NCI-H1092 treated with DMSO at 0.1 percent for 48 hours (cell line): ENCODE data around the gene TUBB1.

ENCODE experiments used
- DNase-seq: peaks from one replicate; lab custom pipeline; 2025; lab: John Stamatoyannopoulos, UW

Gene TUBB1

DNA sequence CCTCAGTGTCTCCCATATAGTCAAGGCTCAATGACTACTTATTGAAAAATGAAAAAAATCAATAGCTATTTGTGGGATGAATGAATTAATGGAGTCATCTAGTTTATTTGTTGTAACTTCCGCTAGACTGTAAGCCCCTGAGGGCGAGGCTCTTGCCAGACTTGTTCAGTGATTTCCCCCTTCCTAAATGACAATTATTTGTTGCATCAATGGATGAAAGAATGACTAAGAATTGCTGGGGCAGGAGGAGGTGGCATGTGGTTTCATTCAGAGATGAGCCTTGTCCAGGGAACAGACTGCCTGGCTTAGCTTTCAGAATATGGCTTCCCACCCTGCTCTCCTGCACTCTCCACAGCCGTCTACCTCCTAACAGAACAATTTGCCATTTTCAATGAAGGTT lies 24.5 kb downstream of the TUBB1 start:
- DNase-seq, result no peak

DNA sequence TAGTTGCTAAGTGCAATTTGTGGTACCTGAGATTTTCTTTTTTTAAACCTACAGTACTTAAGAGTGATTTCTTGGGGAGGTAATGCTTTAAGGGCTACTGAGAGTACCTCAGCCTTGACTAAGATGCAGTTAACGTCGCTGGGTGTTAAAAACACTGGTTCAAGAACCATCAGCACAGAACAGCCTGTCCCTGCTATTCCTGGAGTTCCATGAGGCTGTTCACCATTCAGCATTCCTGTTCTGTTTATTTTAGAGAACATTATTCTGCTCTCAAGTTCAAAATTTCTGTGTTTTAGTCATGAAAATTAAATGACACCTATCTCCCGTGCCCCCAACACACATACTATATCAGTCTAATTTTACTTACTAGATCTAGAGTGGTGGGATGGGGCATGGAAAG lies 25.1 kb downstream of the TUBB1 start:
- no peak for DNase-seq

DNA sequence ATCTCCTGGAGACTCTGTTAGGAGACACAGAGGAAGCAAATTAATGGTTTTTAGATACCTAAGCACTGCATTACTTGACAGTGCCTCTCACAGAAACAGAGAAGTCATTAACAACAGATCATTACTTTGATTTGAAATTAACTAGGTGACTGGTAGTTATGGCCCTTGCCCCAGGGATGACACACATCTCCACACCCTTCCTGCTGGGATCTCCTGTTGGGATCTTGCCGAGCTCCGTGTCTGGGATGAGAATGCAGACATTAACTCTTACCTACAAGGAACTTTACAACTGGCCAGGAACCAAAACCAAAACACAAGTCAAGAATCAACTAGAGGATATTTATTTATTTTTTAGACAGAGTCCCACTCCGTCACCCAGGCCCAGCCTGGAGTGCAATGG lies 25.6 kb downstream of the TUBB1 start:
- DNase-seq, result no peak

DNA sequence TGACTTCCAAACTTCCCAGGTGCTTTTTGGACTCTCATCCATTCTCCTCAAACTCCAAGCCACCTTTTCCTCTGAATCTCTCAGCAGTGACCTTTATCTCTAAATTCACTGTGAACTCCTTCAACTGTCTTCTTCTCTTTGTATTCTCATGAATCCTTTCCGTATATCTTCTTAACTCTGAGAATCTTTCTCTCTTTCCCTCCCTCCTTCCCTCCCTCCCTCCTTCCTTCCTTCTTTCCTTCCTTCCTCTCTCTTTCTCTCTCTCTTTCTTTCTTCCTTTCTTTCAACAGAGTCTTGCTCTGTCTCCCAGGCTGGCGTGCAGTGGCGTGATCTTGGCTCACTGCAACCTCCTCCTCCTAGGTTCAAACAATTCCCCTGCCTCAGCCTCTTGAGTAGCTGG lies 27.6 kb downstream of the TUBB1 start:
- no peak for DNase-seq

DNA sequence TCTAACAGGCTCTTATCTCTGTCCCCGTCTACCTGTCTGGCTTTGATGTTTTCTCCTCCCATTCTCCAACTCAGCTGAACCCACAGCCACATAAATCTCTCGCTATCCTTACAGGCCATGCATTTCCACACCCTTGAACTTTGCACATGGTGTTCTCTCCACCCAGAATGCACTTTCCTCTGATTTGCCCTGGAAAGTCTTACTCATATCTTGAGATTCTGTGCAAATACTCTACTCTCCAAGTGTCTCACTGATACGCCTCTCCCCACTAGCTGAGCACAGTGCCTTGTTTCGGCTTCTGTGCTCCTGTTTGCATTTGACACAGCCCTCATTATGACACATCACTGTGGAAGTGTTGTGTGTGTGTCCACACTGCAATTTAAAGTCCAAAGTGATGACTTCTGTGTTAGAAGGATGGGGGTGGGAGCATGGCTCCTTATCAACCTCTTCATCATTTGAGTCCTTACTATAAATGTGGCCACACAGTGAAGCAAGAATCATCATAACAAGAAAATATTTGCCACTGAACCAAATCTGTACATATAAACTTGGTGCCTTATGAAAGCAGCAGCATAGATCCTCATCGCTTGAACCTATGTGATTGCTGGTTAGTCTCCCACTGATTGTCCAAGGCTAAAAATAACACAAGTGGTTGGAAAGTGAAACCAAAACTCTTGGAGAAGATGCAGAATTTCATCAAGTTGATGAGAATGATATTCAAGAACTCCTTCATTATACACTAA lies 28.9 kb downstream of the TUBB1 start:
- DNase-seq, result no peak

DNA sequence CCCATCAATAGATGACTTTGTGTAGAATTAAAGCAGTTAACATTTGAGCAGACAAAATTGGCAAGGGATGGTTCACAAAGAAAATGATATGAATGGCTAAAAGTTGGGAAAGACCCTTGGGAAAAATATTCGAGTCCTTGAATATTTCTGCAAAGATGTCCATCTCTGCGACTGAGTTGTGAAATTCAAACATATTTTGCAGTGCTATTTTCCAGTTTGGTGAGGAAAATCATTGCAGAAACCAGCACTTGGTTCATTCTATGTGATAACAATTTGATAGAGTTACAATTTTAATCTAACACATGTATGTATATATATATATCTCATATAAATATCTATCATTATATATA lies 29.4 kb downstream of the TUBB1 start:
- no peak for DNase-seq

DNA sequence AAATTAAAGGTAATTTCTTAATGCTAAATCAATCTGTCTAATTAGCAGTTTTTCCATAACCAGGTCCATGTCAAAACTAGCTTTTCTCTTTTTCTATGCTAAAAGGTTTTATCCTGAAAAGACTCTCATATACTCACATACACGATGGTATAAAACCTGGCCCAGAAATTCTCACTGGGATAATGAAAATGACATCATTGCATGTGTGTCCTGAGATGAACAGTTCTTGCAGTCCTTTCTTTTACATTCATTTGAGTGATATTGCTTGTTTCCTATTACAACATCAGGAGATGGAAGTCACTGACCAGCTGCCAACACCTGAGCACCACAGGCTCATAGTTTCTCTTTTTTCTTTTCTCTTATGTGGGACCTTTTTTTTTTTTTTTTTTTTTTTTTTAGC lies 31.2 kb downstream of the TUBB1 start:
- no peak for DNase-seq

DNA sequence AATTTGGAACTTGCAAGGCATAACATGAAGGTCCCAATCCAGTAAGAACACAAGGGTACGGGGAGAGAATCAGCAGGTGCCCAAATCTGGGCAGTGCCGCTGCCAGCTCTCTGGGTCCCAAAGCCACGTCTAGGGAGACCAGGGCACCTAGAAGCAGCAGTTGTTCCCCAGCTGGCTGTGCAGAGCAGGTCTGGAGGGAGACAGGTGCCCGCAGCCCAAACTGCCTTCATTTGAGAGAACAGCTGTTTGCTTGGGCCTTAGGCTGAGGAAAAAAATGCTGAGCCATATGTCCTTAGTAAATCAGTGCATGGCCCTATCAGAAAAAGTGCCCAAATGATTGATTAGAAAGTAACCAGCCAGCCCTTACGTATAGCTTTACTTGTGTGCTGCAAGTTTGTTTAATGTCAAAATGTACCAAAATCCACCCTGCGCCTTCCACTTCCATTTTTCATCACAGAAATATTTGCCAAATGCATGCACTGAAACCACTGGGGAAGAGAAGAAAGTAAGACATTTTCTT lies 32.5 kb downstream of the TUBB1 start:
- DNase-seq, result no peak

DNA sequence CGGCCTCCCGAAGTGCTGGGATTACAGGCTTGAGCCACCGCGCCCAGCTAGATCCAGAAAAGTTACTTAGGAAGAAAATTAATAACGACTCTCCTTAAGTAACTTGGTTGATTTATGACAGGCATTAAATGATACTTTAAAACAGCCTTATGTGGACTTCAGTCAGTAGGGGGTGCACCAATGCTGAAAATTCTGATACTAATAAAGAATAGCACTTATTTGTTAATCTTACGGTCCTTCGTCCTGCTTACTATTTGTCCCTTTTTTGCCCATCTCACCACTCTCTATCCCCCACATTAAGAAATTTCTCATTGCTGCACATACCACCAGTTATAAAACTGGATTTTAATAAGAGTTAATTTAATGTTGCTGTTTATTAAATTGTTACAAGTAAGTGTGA lies 36.1 kb downstream of the TUBB1 start:
- DNase-seq, result no peak

DNA sequence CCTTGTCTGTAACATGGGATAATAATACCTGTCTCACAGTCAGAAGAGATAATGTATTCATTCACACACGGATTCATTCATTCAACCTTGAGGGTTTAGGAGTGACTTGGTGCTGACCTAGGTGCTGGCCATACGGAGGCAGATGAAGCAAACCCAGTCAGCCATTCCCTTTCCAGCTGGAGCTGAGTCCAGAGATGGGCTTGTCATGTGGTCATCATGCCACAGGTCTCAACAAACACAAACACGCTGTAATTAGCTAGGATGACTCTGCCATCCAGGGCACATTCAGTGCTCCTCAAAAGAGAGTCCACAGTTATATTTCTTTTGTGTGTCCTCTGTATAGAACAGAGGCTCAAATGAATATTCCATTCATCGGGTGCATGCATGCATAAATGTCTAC lies 42.9 kb downstream of the TUBB1 start:
- no peak for DNase-seq

DNA sequence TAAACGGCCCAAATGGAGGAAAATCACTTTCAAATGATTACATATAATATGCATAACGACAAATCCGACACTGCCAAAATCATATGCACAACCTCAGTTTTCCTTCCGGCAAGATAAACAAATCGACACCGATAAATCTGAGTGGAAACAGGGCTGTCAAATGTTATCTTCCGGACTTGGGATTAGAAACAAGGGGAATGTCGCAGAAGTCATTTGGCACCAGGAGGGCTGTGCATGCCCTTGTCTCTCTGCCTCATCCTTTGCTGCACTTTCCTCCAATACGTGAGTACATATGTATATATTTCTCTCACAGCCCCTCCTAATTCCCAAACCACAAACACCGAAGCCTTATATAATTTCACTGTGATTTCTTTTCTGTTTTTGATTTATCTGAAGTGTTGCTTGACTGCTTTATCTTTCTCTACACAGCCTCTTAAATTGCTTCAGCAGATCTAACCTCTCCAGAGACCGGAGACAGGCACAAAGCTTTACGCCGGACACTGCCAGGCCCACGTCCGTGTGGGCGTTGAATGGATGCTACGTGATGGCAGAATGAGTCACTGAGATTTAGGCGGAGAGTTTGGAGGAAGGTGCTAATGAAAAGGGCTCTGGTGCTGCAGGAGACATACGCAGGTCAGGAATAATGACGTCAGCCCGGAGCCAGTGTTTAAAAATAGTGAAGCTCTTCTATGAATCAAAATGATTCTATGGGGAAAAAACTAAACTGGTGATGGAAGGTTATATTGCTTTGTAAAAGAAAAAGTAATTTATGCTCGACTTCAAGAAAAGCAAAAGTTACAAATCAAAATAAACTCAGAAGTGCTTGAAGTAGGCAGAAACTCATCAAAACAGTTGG lies 44.4 kb downstream of the TUBB1 start:
- no peak for DNase-seq

DNA sequence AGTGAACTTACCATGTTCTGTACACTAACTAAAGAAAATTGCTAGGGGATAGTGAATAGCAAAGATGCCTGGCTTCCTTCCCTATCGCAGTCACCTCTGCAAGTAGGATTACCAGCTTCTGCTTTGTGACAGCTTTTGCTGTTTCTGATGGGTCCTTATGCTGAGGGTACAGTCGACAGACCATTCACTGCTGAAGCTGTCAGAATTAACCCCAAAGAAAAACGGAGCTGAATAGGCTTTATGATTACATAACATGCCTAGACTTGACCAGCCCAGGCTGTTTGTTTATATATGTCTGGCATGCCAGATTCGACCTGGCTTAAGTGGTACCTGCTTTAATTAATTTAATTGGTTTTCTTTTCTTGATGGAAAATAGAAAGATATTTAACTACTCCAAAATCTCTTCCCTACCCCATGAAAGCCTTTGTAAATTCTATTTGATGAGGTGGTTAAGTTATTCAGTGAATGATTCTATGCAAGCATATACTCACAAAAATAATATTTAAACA lies 45.0 kb downstream of the TUBB1 start:
- DNase-seq, result no peak

DNA sequence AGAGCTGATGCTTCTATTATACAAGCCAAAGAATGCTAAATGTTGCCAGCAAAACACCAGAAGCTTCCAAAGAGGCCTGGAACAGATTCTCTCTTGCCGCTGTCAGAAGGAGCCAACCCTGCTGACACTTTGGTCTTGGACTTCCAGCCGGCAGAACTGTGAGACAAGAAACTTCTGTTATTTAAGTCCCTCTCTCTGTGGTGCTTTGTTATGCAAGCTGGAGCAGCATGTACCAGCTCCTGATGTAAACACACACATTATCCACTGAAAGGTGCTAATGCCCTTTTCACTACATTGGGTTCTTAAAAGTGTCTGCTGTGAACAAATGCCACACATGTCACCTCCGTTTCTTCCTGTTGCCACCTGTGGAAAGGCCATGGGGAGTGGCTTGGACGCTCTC lies 49.3 kb downstream of the TUBB1 start:
- no peak for DNase-seq

DNA sequence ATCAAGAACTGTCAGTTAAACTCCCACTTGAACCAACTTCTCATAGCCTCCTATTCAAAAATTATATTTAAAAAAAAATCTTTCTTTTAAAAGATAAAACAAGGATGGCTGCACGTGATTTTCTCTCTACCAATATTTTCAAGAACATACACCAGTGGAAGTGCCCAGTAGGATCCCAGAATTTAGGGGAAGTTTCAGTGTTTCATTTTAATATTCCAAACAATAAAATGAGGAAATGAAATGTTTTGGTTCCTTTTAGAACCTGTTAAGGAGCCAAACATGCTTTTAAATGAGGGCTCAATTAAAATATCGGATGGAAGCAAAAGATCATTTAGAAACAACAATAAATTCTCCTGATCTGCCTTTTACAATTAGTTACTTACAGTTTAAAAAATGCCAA lies 49.8 kb downstream of the TUBB1 start:
- no peak for DNase-seq

DNA sequence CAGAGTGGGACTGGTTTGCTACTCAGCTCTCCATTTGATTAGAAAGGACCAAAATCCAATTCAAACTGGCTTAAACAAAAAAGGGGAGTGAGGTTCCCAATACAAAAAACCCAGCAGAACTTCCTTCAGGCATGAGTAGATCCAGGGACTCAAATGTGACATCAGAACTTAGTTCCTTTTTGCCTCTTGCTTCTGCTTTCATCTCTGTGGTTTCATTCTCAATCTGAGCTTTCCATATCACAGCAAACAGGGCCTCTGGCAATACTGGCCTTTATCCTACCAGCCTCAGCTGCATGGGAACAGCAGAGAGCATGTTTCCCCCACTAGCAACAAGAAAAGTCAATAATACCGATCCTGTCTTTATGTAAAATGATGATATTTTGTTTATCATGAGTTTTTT lies 52.0 kb downstream of the TUBB1 start:
- no peak for DNase-seq

DNA sequence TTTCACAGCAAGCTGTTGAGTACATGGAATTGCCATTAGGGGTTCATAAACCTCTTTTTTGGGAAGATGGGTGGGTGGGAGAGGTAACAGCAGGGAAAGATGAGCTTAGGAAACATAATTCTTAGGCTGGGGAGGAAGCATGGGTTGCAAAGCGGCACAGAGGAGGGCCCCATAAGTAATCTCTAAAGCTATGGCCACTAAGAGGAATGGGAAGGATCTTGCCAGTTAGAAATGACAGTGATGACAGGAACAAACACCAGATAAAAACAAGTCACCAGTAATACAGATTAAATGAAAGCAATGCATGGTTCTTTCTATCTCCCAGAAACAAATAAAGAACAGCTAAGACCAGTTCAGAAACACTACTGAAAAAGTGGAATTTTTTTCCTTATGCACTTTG lies 54.4 kb downstream of the TUBB1 start:
- DNase-seq, result no peak

DNA sequence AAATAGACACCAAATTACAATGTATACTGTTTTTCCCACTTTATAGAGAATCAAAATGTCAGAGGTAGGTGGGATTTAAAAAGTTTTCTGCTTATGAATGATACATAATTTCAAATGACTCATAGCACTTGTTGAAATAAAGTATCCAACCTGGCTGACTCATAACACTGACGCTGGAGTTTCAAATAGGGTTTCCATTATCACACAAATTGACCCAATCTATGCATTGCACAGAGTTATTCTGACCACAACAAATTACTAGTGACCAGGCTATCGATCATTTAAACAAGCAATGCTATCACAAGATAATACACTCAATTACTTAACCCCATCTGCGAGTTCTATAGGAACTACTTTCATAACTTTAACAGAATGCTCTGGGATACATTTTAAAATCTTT lies 55.2 kb downstream of the TUBB1 start:
- no peak for DNase-seq

DNA sequence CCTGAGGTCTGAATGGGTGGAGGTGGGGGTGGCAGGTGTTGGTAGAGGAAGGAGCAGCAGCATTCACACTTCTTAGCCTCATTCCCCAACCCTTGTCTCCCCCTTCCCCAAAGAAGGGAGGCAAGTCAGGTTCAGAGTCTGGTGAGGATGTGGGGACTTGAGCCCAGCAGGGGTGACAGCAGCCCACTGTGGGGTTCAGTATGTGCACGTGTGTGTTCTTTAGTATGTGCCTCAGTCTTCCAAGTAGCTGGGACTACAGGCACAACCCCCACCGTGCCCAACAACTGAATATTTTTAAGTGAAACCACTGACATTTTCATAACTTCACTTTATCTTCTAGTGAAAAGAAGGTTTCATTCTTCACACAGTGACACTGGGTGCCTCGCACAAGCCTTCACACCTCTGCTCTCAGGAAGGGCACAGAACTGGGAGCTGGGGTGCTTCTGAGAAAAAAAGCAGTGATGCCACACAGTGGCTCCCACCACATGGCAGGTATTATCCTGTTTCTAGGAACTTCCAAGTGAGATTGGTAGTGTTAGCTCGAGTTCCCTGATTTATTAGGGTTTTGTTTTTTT lies 56.8 kb downstream of the TUBB1 start:
- no peak for DNase-seq
